Measurements from ENCODE around the gene LRRTM4. TPM values are rescaled to one million over a fixed set of nuclear protein-coding genes. Genes with fewer than 3 reads are reported as not detected.

Gene LRRTM4
- total RNA-seq, 6 donors from 2014 or later: 0.29 to 0.61 TPM; not detected in 4

- DNase-seq: no peak
- no peak for ATAC-seq (ENCODE audit: low FRiP score in 2 of 2)
- Histone ChIP-seq H3K27ac (no peak overlapping the region), H3K36me3 (no peaks in the 10 kb centered on the region), H3K4me1 (no peaks in the 10 kb centered on the region), H3K9me3 (no peaks in the 10 kb centered on the region), H3K4me3 (no peak overlapping the region), H3K27me3 (no peaks in the 10 kb centered on the region)
- no peak for TF ChIP-seq POLR2A (IDR thresholded peaks at IDR 0.05)
- WGBS, 2 donors: 21 to 40% methylated on average over 1 of the region's 1 CpG
These were observed 127.2 kb downstream of the LRRTM4 start for GRCh38 chr2:77395011-77395410.

GRCh38 chr2:77391119-77391518 lies 131.1 kb downstream of the LRRTM4 start:
- no peak overlapping the region for H3K4me3 ChIP-seq
- DNase-seq (no peak), ATAC-seq (ENCODE audit: low FRiP score in 2 of 2) (no peak)
- H3K36me3 ChIP-seq: no peaks in the 10 kb centered on the region
- H3K27ac ChIP-seq: no peak overlapping the region
- H3K4me1 ChIP-seq: no peaks in the 10 kb centered on the region
- TF ChIP-seq POLR2A (IDR thresholded peaks at IDR 0.05): no peak
- TF ChIP-seq CTCF (IDR thresholded peaks at IDR 0.05): no peak
- no peak for TF ChIP-seq POLR2AphosphoS5 (IDR thresholded peaks at IDR 0.05)
- TF ChIP-seq EP300 (IDR thresholded peaks at IDR 0.05): no peak
- H3K9me3 ChIP-seq: no peaks in the 10 kb centered on the region
- H3K27me3 ChIP-seq: no peaks in the 10 kb centered on the region

- TF ChIP-seq POLR2AphosphoS5 (IDR thresholded peaks at IDR 0.05): no peak
- TF ChIP-seq POLR2A (IDR thresholded peaks at IDR 0.05): no peak
- no peak for TF ChIP-seq EP300 (IDR thresholded peaks at IDR 0.05)
- TF ChIP-seq CTCF (IDR thresholded peaks at IDR 0.05): no peak
- Histone ChIP-seq H3K27ac (no peak overlapping the region), H3K36me3 (no peaks in the 10 kb centered on the region), H3K4me3 (no peak overlapping the region), H3K4me1 (no peaks in the 10 kb centered on the region), H3K9me3 (no peaks in the 10 kb centered on the region), H3K27me3 (no peaks in the 10 kb centered on the region)
- no peak for ATAC-seq (ENCODE audit: low FRiP score in 2 of 2)
- WGBS, 2 donors: 62 to 69% methylated on average over 3 of the region's 3 CpGs
- no peak for DNase-seq
These were observed 134.9 kb downstream of the LRRTM4 start for GRCh38 chr2:77387324-77387723.

- H3K4me1 ChIP-seq: no peaks in the 10 kb centered on the region
- no peak for DNase-seq
- no peaks in the 10 kb centered on the region for H3K36me3 ChIP-seq
- TF ChIP-seq CTCF (IDR thresholded peaks at IDR 0.05) (no peak), EP300 (IDR thresholded peaks at IDR 0.05) (no peak), POLR2A (IDR thresholded peaks at IDR 0.05) (no peak), POLR2AphosphoS5 (IDR thresholded peaks at IDR 0.05) (no peak)
- ATAC-seq (ENCODE audit: low FRiP score in 2 of 2): no peak
- H3K4me3 ChIP-seq: no peak overlapping the region
- H3K27ac ChIP-seq: no peak overlapping the region
- no peaks in the 10 kb centered on the region for H3K9me3 ChIP-seq
- no peaks in the 10 kb centered on the region for H3K27me3 ChIP-seq
These were observed 149.5 kb downstream of the LRRTM4 start for GRCh38 chr2:77372636-77373035.

DNA sequence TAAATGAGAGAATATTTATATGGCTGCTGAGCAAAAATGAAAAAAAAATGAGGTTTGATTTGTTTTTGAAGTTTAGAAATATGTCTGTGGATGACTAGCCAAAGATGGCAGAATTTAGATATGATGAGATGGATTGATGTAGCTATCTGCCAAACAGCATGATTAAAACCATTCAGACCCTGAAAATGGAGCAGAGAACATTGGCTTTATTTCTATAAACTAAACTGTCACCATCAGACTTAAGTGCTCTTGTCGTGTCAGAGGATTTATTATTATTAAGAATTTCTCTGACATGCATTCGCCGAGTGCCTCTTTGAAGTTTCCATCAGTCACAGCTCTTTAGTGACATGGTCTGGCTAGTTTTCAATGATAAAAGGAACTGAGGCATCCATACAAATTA lies 151.7 kb downstream of the LRRTM4 start:
- H3K27me3 ChIP-seq: no peaks in the 10 kb centered on the region
- TF ChIP-seq EP300 (IDR thresholded peaks at IDR 0.05) (no peak), CTCF (IDR thresholded peaks at IDR 0.05) (no peak), POLR2A (IDR thresholded peaks at IDR 0.05) (no peak), POLR2AphosphoS5 (IDR thresholded peaks at IDR 0.05) (no peak)
- no peaks in the 10 kb centered on the region for H3K9me3 ChIP-seq
- WGBS, 2 donors: 61 to 66% methylated on average over 3 of the region's 3 CpGs
- DNase-seq (no peak), ATAC-seq (ENCODE audit: low FRiP score in 2 of 2) (no peak)
- no peak overlapping the region for H3K4me3 ChIP-seq
- no peak overlapping the region for H3K27ac ChIP-seq
- H3K4me1 ChIP-seq: no peaks in the 10 kb centered on the region
- no peaks in the 10 kb centered on the region for H3K36me3 ChIP-seq

Data from upper lobe of left lung (tissue), 6 donors.